ENCODE data around the gene SGMS2. TPM values are rescaled to one million over a fixed set of nuclear protein-coding genes. Genes with fewer than 3 reads are reported as not detected.
A peak's percentile ranks its signal among the peaks of the same experiment; 100 is the strongest.

The SGMS2 gene
- total and polyA plus RNA-seq, 2 of the 13 experiments (the other 11 are each of a cell fraction or from before 2014, with no cell fraction given) = 1.2 to 1.7 TPM

DNA sequence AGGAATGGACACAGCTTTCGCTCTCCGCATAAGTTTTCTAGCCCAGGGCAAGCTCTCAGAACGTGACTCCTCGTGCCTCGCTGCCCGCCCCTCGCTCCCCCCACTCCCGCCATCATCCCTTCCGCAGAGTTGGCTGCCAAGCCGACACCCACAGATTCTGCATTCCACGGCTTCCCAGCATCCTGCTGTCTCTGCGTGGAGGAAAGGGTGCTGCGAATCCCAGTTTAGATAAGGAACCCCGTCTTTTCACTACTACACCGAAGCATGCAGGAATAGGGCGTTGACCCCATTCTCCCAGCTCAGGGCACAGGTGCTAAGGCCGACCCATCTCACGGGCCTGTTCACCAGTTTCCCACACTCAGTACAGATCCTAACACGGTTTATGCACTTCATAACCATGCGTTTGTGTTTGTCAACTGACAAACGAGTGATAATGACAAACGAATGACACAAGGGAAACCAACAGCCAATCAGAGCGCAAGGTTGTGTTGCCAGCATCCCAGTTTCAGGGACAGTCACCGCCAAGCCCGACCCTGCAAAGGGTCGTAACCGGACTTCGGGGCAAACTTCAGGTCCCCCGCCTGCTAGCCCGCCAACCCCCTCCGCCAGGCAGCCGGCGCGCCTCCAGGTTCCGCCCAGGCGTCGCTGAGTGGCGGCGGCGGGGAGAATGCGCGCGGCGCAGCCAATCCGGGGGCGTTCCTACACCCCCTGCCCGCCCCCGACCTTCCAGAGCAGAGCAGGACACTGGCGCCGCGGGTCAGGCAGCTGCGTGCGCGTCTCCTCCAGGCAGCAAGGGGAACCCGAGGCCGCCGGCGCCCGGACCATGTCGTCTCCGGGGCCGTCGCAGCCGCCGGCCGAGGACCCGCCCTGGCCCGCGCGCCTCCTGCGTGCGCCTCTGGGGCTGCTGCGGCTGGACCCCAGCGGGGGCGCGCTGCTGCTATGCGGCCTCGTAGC is 106.4 kb downstream of the SGMS2 start, which contains the start of gene CYP2U1 (continued):
- no peak for TF ChIP-seq GFI1 (CRISPR knock-in tag; IDR thresholded peaks at IDR 0.05; ENCODE audit: borderline replicate concordance)
- TF ChIP-seq, protein P1, sequence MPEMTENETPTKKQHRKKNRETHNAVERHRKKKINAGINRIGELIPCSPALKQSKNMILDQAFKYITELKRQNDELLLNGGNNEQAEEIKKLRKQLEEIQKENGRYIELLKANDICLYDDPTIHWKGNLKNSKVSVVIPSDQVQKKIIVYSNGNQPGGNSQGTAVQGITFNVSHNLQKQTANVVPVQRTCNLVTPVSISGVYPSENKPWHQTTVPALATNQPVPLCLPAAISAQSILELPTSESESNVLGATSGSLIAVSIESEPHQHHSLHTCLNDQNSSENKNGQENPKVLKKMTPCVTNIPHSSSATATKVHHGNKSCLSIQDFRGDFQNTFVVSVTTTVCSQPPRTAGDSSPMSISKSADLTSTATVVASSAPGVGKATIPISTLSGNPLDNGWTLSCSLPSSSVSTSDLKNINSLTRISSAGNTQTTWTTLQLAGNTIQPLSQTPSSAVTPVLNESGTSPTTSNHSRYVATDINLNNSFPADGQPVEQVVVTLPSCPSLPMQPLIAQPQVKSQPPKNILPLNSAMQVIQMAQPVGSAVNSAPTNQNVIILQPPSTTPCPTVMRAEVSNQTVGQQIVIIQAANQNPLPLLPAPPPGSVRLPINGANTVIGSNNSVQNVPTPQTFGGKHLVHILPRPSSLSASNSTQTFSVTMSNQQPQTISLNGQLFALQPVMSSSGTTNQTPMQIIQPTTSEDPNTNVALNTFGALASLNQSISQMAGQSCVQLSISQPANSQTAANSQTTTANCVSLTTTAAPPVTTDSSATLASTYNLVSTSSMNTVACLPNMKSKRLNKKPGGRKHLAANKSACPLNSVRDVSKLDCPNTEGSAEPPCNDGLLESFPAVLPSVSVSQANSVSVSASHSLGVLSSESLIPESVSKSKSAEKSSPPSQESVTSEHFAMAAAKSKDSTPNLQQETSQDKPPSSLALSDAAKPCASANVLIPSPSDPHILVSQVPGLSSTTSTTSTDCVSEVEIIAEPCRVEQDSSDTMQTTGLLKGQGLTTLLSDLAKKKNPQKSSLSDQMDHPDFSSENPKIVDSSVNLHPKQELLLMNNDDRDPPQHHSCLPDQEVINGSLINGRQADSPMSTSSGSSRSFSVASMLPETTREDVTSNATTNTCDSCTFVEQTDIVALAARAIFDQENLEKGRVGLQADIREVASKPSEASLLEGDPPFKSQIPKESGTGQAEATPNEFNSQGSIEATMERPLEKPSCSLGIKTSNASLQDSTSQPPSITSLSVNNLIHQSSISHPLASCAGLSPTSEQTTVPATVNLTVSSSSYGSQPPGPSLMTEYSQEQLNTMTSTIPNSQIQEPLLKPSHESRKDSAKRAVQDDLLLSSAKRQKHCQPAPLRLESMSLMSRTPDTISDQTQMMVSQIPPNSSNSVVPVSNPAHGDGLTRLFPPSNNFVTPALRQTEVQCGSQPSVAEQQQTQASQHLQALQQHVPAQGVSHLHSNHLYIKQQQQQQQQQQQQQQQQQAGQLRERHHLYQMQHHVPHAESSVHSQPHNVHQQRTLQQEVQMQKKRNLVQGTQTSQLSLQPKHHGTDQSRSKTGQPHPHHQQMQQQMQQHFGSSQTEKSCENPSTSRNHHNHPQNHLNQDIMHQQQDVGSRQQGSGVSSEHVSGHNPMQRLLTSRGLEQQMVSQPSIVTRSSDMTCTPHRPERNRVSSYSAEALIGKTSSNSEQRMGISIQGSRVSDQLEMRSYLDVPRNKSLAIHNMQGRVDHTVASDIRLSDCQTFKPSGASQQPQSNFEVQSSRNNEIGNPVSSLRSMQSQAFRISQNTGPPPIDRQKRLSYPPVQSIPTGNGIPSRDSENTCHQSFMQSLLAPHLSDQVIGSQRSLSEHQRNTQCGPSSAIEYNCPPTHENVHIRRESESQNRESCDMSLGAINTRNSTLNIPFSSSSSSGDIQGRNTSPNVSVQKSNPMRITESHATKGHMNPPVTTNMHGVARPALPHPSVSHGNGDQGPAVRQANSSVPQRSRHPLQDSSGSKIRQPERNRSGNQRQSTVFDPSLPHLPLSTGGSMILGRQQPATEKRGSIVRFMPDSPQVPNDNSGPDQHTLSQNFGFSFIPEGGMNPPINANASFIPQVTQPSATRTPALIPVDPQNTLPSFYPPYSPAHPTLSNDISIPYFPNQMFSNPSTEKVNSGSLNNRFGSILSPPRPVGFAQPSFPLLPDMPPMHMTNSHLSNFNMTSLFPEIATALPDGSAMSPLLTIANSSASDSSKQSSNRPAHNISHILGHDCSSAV (CRISPR knock-in tag; IDR thresholded peaks at IDR 0.05; ENCODE audit: borderline replicate concordance) = no peak
- no peak for TF ChIP-seq ZNF224 (CRISPR knock-in tag; IDR thresholded peaks at IDR 0.05)
- no peak for TF ChIP-seq ZFAT (CRISPR knock-in tag; conservative IDR thresholded peaks at IDR 0.05)
- no peak for TF ChIP-seq BRCA1 (CRISPR knock-in tag; IDR thresholded peaks at IDR 0.05)
- no peak for TF ChIP-seq ATF1 (CRISPR knock-in tag; IDR thresholded peaks at IDR 0.05)
- TF ChIP-seq ZNF367 (CRISPR knock-in tag; IDR thresholded peaks at IDR 0.05; ENCODE audit: borderline replicate concordance) = no peak; the same call in 1 of the 2 replicates
- TF ChIP-seq HOXA9 (CRISPR knock-in tag; IDR thresholded peaks at IDR 0.05; ENCODE audit: borderline replicate concordance) = no peak
- TF ChIP-seq, protein P2, sequence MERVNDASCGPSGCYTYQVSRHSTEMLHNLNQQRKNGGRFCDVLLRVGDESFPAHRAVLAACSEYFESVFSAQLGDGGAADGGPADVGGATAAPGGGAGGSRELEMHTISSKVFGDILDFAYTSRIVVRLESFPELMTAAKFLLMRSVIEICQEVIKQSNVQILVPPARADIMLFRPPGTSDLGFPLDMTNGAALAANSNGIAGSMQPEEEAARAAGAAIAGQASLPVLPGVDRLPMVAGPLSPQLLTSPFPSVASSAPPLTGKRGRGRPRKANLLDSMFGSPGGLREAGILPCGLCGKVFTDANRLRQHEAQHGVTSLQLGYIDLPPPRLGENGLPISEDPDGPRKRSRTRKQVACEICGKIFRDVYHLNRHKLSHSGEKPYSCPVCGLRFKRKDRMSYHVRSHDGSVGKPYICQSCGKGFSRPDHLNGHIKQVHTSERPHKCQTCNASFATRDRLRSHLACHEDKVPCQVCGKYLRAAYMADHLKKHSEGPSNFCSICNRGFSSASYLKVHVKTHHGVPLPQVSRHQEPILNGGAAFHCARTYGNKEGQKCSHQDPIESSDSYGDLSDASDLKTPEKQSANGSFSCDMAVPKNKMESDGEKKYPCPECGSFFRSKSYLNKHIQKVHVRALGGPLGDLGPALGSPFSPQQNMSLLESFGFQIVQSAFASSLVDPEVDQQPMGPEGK (CRISPR knock-in tag; IDR thresholded peaks at IDR 0.05) = peak; percentile 79
- TF ChIP-seq, protein P3, sequence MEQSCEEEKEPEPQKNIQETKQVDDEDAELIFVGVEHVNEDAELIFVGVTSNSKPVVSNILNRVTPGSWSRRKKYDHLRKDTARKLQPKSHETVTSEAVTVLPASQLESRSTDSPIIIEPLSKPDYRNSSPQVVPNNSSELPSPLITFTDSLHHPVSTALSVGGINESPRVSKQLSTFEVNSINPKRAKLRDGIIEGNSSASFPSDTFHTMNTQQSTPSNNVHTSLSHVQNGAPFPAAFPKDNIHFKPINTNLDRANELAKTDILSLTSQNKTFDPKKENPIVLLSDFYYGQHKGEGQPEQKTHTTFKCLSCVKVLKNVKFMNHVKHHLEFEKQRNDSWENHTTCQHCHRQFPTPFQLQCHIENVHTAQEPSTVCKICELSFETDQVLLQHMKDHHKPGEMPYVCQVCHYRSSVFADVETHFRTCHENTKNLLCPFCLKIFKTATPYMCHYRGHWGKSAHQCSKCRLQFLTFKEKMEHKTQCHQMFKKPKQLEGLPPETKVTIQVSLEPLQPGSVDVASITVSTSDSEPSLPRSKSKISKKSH (CRISPR knock-in tag; IDR thresholded peaks at IDR 0.05; ENCODE audit: borderline replicate concordance) = no peak
- TF ChIP-seq SCMH1 (CRISPR knock-in tag; IDR thresholded peaks at IDR 0.05; ENCODE audit: borderline replicate concordance) = no peak
- TF ChIP-seq MAZ (IDR thresholded peaks at IDR 0.05; ENCODE audit: borderline replicate concordance, low read depth, low read length) = no peak
- peak; percentile 29; the same call in 1 of the 2 replicates for TF ChIP-seq MAZ (CRISPR knock-in tag; IDR thresholded peaks at IDR 0.05; ENCODE audit: low read depth)
- TF ChIP-seq, protein P4, sequence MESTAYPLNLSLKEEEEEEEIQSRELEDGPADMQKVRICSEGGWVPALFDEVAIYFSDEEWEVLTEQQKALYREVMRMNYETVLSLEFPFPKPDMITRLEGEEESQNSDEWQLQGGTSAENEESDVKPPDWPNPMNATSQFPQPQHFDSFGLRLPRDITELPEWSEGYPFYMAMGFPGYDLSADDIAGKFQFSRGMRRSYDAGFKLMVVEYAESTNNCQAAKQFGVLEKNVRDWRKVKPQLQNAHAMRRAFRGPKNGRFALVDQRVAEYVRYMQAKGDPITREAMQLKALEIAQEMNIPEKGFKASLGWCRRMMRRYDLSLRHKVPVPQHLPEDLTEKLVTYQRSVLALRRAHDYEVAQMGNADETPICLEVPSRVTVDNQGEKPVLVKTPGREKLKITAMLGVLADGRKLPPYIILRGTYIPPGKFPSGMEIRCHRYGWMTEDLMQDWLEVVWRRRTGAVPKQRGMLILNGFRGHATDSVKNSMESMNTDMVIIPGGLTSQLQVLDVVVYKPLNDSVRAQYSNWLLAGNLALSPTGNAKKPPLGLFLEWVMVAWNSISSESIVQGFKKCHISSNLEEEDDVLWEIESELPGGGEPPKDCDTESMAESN (CRISPR knock-in tag; conservative IDR thresholded peaks at IDR 0.05) = peak; percentile 28; the same call in 1 of the 2 replicates
